Fibroblast of the aortic adventitia (primary cell): ENCODE measurements around the gene ROBO2. TPM values are rescaled to one million over a fixed set of nuclear protein-coding genes. Genes with fewer than 3 reads are reported as not detected.

Experiments
- DNase-seq: peaks from one replicate; pipeline ENCODE4 v3.0.0-alpha.2; 2010; ENCODE audit warnings: low read depth
- H3K4me3 ChIP-seq: 2 replicates; pipeline ENCODE4 v1.5.1; 2011; ENCODE audit warnings: low read depth, mild to moderate bottlenecking, control low read depth, low read length, moderate library complexity
- total RNA-seq: library from RNA; depleted of rRNA; stranded (reverse); fragments of >200 nt; gene quantifications from 2 replicates; pipeline ENCODE4 v1.2.3, GENCODE V29; 2012; ENCODE audit warnings: low replicate concordance
- TF ChIP-seq, protein P1 (sequence below): IDR thresholded peaks from 2 replicates; pipeline ENCODE4 v1.5.1; 2011; ENCODE audit warnings: mild to moderate bottlenecking, low read length, control low read depth, inconsistent platforms; ENCODE audit not compliant: insufficient read depth

Gene ROBO2
- total RNA-seq, 1 donor, result 1.2 TPM

DNA sequence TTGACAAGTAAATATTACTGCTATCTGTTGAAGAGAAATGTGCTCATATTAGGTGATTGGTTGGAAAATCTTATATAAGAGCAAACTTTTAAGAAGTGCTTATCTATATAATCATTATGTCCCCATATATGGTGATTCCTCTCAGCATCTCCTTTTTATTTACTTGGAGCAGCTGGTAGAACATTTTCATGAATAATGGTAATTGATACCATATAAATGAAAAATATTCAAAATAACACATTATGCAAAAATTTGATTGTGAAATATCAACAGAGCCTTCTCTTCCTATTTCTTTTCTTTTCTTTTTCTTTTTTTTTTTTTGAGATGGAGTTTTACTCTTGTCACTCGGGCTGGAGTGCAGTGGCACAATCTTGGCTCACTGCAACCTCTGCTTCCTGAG, 56.2 kb downstream of the ROBO2 start:
- no peak for DNase-seq

DNA sequence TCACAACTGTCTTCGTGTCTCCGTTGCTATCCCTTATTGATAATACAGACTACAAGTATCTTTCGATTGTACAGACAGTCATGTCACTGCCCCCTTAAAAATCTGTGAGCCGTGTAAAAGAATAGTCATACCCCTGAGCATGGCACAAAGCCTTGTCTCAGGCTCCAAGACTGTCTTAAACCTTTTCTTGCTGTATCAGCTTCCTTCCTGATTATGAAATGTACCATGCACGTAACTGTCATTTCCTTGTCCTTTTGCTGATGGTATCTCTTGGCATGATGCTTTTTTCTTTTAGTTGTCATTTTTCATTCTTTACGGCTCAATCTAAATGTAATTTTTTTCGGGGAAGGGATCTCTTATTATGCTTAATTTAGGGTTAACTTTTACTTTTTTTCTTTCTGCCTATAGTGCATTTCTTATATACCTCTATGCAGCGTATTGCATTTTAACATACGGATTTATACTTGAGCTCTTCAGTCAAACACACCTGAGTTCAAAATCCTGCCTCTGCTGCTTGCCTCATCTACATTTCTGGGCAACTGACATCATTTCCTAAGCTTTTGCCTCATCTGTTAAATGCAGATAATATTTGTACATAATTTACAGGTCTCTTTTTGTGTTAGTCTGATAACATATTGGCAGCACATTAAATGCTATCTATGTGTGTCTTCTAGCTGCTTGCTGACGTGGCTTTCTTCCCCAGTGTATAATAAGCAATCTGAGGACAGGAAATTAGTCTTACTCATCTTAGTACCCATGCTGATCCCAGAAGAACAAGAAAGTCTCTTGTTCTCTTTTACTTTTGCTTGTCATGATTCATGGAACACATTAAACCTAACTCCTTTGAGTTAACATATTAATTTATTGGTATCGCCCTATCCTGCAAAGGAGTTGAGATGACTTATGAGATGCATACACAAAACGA, 57.3 kb downstream of the ROBO2 start:
- TF ChIP-seq, protein P1, sequence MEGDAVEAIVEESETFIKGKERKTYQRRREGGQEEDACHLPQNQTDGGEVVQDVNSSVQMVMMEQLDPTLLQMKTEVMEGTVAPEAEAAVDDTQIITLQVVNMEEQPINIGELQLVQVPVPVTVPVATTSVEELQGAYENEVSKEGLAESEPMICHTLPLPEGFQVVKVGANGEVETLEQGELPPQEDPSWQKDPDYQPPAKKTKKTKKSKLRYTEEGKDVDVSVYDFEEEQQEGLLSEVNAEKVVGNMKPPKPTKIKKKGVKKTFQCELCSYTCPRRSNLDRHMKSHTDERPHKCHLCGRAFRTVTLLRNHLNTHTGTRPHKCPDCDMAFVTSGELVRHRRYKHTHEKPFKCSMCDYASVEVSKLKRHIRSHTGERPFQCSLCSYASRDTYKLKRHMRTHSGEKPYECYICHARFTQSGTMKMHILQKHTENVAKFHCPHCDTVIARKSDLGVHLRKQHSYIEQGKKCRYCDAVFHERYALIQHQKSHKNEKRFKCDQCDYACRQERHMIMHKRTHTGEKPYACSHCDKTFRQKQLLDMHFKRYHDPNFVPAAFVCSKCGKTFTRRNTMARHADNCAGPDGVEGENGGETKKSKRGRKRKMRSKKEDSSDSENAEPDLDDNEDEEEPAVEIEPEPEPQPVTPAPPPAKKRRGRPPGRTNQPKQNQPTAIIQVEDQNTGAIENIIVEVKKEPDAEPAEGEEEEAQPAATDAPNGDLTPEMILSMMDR, result no peak
- no peak for DNase-seq
- no peak overlapping the region for H3K4me3 ChIP-seq

More for the DNA sequence above, 56.2 kb downstream of the ROBO2 start:
- H3K4me3 ChIP-seq, result no peak overlapping the region
- TF ChIP-seq, protein P1, result no peak

DNA sequence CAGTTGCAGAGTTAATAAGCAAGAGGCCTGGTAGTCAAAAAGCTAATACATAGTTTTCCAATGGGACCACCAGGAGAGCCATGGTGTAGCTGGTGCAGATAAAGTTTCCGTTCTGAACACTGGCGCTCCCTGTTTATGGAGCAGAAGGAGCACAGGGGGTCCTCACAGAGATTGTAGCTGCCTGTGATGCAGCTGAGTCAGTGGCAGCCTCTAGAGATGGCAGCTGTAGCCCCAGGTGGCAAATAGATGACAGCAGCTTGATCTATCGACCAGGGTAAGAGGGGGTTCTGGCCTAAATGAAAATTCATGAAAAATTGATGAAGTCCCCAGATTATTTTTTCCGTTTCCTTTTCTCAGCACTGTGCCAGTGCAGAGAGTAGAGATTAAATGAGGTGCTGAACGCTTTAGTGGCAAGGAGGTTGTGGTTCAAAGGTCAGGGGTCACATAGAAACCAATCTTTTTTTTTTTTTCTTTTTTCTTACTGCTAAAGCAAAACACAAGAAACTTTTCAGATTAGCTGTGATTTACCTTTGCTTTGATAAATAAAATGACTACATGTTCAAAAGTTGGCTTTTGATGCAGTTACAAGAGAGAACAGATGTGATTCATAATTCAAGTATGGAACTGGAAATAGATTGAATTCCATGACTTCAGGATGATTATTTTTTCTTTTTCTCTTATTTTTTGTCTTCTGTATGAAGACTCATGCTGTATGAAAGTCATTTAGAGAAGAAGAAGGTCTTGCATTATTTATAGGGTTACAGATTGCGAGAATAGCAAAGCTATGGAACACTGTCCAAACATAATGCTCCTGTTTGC, 63.3 kb downstream of the ROBO2 start:
- DNase-seq, result no peak
- TF ChIP-seq, protein P1, result no peak
- H3K4me3 ChIP-seq, result no peak overlapping the region

DNA sequence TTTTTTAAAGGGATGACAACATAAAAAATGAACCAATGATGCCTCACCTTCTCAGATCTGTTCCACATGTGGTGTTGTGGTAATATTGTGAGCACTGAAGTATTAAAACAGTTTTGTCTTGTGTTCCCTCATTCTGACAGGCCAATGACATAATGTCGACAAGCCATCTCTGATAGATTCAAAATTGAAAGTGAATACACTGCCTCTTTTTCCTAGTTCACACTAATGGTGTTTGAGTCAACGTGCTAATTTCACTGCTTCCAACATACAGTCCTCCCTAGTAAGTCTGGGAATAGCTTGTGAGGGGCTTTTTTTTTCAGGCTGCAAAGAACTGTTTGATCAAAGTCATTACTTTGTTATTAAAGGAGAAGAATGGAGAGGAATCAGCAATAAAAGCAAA, 82.8 kb downstream of the ROBO2 start:
- TF ChIP-seq, protein P1, result no peak
- H3K4me3 ChIP-seq, result no peak overlapping the region
- no peak for DNase-seq

DNA sequence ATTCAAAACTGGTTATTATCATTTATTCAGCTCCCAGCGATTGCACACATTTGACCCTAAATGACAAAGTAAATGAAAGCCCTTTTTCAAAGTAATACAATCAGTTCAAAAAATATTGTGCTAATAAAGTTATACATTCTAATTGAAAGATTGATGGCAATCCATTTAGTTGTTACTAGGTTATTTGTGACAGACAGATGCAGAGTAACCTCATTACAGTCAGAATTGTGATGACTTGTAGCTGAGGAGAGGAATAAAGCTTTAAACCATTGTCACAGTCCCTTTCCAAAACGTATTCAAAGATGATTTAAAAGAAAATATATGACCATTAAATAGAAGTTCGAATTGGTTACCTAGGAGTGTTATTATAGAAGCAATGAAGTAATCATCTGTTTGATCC, 86.1 kb downstream of the ROBO2 start:
- no peak for DNase-seq
- TF ChIP-seq, protein P1, result no peak
- no peak overlapping the region for H3K4me3 ChIP-seq

DNA sequence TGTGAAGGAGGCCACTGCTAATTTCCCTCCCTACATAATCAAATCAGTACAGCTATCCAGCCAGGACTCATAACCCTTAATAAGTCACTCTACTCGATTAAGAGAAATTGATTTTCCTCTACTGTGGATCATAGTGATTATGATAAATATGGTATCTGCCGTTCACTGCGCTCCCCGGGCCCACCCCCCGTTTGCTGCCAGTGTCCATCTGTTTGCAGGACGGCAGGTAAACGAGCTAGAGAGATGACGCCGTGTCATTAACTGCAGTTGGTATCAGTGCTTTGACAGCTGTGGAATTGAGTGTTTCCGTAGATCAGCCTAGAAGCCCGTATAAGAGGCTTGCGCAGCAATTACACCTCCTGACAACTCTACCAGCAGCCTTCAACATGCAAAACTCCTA, 94.9 kb downstream of the ROBO2 start:
- TF ChIP-seq, protein P1, result no peak
- no peak for DNase-seq
- H3K4me3 ChIP-seq, result no peak overlapping the region
